IPS-NIHi7 (cell line): ENCODE results near the gene CRIP3.
"Not testable (repeated sequence)": the region's sequence is repeated elsewhere in the genome, so short reads cannot be mapped to it uniquely, and the experiment has no call there.

Experiments used
- DNase-seq: peaks from one replicate; pipeline ENCODE4 v3.0.0; 2012; ENCODE audit warnings: mixed read lengths; ENCODE audit errors: extremely low spot score

CRIP3 gene

GRCh38 chr6:43306086-43306485, 2.5 kb downstream of the CRIP3 start:
- DNase-seq: no peak

DNA sequence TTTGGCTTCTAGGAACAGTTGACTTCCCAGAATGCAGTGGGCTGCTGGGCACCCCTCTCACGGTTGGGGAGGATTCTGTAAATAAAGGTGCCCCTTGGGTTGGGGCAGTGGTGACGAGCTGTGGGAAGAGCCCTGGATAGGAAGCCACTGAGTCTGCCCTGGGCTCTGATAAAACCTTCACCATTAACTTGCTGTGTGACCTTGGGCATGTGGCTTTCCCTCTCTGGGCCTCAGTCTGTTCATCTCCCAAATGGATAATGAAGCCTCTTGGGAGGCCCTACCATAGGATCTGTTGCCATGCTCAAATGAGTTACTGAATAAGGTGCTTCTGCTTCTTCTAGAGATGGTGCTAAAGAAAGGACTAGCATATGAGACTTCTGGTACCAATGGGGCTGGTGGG, 3.7 kb downstream of the CRIP3 start:
- DNase-seq: no peak

- DNase-seq: no peak
Observed at GRCh38 chr6:43304361-43304760, 4.3 kb downstream of the CRIP3 start.

DNA sequence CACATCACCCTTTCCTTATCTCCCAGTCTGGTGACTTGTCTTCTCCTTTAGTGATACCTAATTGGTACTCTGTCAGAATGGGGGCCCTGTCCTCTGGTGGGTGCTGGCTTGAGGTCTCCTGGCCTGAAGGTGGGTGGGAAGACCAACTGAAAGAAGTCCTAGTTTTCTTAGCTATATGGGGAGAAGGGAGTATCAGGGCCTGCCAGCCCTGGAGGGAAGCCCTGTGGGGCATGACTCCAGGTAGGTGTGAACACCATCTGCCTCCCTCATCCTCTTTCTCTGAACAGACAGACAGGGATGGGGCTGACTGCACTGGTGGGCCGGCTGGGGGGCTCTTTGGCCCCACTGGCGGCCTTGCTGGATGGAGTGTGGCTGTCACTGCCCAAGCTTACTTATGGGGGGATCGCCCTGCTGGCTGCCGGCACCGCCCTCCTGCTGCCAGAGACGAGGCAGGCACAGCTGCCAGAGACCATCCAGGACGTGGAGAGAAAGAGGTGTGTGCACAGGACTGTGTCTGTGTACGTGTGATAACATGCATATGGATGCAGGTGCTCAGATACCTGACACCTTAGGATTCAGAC, 4.8 kb downstream of the CRIP3 start:
- DNase-seq: no peak

GRCh38 chr6:43303006-43303405, 5.6 kb downstream of the CRIP3 start:
- not testable (repeated sequence) for DNase-seq

- DNase-seq: no peak
Observed at GRCh38 chr6:43302126-43302525, 6.5 kb downstream of the CRIP3 start.

DNA sequence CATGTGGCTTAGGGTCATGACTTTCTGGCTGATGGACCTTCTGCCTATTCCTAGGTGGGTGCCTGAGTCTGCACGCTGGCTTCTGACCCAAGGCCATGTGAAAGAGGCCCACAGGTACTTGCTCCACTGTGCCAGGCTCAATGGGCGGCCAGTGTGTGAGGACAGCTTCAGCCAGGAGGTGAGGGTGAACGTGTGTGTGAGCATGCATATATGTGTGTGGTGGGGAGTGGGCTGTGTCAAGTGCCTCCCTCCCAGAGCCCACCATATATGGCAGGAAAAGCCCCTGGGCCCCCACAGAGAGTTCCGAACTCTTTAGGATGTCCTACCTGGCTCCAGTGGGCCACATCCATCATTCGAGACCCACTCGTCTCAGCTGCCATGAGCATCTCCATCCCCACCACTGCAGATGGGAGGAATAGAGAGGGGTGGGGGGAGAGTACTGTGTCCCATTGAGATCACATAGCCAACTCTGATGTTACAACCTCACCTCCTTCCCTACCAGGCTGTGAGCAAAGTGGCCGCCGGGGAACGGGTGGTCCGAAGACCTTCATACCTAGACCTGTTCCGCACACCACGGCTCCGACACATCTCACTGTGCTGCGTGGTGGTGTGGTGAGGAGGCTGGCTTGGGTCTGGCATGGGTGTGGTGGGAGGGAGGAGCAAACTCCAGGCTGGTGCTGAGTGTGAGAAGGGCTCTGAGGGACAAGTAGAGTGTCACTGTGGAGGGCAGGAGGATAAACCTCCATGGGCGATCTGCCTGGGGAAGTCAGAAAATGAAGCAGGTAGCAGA, 7.3 kb downstream of the CRIP3 start:
- peak; percentile 8 for DNase-seq

DNA sequence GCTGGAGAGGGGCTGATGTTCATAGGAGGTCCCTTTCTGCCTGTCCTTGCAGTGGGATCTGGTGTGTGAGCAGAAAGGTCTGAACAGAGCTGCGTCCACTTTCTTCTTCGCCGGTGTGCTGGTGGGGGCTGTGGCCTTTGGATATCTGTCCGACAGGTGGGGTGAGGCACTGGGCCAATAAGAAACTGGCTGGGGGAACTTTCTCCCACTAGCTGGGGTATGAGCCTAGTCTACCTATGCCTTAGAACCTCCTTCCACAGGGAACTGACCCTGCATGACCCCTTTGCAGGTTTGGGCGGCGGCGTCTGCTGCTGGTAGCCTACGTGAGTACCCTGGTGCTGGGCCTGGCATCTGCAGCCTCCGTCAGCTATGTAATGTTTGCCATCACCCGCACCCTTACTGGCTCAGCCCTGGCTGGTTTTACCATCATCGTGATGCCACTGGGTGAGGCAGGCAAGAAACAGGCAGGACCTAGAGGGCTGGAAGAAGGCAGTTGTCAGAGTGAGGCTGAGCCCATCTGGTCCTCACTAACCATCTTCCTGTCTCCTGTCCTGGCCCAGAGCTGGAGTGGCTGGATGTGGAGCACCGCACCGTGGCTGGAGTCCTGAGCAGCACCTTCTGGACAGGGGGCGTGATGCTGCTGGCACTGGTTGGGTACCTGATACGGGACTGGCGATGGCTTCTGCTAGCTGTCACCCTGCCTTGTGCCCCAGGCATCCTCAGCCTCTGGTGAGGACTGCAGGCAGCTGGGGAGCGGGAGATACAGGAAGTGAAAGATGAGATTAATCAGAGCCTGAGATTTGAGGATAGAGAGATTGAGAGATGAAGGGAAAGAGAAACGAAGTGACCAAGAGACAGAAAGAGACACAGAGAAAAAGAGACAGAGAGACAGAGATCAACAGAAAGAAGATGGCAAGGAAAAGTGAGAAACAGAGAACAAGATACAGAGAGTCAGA, 9.0 kb downstream of the CRIP3 start:
- peak; percentile 8 for DNase-seq

- DNase-seq: peak; percentile 7
Observed at GRCh38 chr6:43298565-43299337, 9.9 kb downstream of the CRIP3 start.

DNA sequence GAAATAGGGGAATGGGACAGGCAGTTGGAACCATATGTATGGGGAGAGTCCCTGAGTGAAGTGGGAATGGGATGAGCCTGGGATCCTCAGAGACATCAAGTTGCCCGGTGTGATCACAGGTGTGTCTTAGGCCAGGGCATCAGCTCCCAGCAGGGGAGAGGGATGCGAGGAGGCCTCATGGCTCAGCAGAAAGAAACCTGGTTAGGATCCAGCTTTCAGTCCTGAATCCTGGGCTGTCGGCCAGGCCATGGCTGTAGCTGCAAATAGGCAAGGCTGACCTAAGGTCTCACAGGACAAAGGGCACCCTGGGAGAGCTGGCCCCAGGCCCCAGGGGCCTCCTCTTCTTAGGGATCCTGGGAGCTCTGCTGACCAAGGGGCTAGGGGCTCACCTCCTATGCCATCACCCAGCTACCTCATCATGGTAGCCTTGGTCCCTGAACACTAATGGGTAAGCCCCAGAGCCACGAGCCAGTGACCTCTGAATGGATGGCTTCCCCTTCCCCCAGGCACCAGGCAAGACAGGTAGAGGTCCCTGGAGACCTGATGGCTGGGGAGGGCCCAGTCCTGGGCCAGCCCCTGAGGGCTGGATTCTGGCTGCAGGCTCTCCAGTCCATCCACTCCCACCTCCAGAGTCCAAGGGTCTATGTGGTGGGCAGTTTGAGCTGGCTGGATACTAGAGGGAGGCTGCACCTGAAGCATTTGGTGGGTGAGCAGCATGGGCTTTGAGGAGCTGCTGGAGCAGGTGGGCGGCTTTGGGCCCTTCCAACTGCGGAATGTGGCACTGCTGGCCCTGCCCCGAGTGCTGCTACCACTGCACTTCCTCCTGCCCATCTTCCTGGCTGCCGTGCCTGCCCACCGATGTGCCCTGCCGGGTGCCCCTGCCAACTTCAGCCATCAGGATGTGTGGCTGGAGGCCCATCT, 10.7 kb downstream of the CRIP3 start, which contains the start of gene SLC22A7:
SLC22A7 (plus strand) TSS at position 617 of the 921 bp plus-strand sequence; CDS start at position 716, 99 bp downstream.
- DNase-seq: peak; percentile 8

GRCh38 chr6:43296780-43297497, 11.7 kb downstream of the CRIP3 start:
- DNase-seq: no peak

DNA sequence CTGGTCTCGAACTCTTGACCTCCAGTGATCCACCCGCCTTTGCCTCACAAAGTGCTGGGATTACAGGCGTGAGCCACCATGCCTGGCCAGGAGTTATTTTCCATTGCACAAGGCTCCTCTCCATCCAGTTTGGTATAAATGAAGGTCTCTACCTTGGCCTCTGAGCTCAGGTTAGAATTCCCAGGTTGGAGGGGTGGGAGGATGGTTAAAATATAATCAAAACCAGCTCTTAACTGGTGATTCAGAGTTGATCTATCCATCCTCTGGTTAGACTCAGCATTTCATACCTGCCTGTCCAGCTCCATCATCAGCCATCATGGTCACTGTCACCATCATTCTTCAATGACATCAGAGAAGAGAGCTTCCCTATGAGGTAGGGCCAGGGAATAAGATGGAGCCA, 13.2 kb downstream of the CRIP3 start:
- no peak for DNase-seq

- no peak for DNase-seq
Observed at GRCh38 chr6:43294536-43294935, 14.1 kb downstream of the CRIP3 start.

DNA sequence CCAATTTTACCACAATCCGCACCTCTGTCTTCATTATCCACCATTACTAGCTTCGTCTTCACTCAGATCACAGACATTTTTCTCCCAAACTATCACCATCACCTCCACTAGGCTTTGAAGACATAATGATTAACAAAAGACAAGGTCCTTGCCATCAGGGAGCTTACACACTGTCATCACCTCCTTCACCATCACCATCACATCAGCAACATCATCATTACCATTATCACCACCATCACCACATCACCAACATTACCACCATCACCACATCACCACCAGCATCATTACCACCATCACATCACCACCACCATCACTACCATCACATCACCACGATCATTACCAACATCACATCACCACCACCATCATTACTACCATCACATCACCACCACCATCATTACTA, 14.9 kb downstream of the CRIP3 start:
- no peak for DNase-seq

- DNase-seq: no peak
Observed at GRCh38 chr6:43292763-43293318, 15.8 kb downstream of the CRIP3 start.

DNA sequence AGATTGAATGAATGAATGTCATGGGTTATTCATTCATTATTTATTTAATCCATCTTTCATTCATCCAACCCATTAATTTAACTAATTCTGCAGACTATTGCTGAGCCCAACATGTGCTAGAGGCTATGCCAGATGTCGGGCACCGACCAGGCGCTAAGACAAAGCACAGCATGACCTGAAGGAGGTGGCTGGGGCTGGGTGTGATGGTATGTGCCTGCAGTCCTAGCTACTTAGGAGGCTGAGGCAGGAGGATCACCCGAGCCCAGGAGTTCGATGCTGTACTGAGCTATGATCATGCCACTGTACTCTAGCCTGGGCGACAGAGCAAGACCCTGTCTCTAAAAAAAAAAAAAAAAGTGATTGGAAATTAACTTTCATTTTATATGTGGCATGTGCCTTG, 16.3 kb downstream of the CRIP3 start:
- DNase-seq: no peak

DNA sequence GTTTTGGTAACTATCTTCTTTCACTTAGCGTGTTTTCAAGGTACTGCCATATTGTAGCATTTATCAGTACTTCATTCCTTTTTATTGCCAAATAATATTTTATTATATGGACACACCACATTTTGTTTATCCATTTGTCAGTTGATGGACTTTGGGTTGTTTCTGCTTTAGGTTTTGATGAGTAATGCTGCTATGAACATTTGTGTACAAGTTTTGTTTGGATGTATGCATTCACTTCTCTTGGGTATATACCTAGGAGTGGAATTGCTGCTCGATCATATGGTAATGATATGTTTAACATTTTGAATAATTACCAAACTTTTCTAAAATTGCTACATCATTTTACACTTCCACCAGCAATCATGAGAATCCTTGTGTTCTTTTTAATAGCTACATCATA, 16.9 kb downstream of the CRIP3 start:
- DNase-seq: no peak

DNA sequence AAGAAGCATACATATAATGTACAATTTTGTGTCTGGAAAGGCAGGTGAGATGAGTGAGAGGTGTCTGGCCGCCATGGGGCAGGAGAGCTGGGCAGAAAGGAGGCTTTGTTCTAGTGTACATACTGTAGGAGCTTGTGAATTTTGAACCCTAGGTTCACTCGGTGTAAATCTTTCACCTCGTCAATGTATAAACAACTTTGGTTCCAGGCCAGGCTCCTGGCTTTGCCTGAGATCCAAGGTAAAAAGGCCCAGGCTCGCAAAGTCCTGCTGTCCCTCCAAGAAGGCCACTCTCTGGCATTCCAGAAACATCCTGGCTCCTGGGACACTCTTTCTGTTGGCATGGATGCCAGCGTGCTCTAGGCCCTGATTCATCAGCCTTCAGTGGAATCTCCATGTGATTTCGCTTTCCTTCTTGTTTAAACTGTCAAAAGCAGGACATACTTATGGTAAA, 17.7 kb downstream of the CRIP3 start:
- DNase-seq: no peak

DNA sequence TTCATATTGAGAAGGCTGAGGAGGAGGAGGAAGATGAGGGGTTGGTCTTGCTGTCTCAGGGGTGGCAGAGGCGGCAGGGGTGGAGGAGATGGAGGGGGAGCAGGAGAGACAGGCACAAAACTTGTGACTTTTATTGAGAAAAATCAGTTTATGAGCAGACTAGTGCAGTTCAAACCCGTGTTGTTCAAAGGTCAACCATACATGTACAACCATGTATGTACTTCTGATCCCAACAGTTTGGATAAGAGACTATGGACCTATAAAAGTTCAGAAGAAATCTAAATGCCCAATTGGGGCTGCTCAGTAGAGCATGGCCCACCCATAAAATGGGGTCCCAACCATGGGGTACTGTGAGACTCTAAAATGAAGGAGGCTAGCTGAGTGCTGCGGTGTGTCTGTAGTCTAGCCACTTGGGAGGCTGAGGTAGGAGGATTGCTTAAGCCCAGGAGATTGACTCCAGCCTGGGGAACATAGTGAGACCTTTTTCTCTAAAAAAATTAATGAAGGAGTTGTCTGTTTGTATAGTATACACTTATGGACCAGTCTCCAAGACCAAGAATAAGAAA, 18.2 kb downstream of the CRIP3 start:
- DNase-seq: no peak
